GM12878 (cell line): Measurements from ENCODE around the gene DISP3. TPM values are rescaled to one million over a fixed set of nuclear protein-coding genes. Genes with fewer than 3 reads are reported as not detected.

Source experiments
- ATAC-seq: fragments of 200-7000 bp; cut with Tn5 transposase; 3 replicates; pipeline ENCODE4 v1.9.1; 2020; ENCODE audit warnings: mild to moderate bottlenecking, moderate library complexity
- BruUV-seq: library from RNA; stranded (reverse); fragments of 400-500 nt; replicated peaks from 2 replicates; lab custom pipeline; 2021; lab: Mats Ljungman, UMichigan
- CTCF ChIA-PET: fragments of 300-600 bp; sonication (Branson Sonifier 250); formaldehyde crosslinking; extraction: SDS; loops from one replicate; lab custom pipeline; 2021; ENCODE audit warnings: inconsistent platforms; lab: Yijun Ruan, JAX
- POLR2A ChIA-PET: fragments of 350-600 bp; formaldehyde crosslinking; extraction: SDS; loops from one replicate; lab custom pipeline; 2021; ENCODE audit warnings: inconsistent platforms; lab: Charles Lee
- RAD21 ChIA-PET: fragments of 300-600 bp; sonication (Branson Sonifier 250); formaldehyde crosslinking; loops from one replicate; lab custom pipeline; 2023; ENCODE audit warnings: antibody characterized with exemption; ENCODE audit not compliant: unreplicated experiment; lab: Charles Lee
- SMC1A ChIA-PET: fragments of 300-600 bp; sonication (Branson Sonifier 250); formaldehyde crosslinking; loops from one replicate; lab custom pipeline; 2023; ENCODE audit not compliant: unreplicated experiment, uncharacterized antibody; lab: Charles Lee
- DNase-seq: peaks from one replicate; pipeline ENCODE4 v3.0.0-alpha.2; 2011; ENCODE audit warnings: low read depth, low spot score
- FAIRE-seq: peaks from 3 replicates; lab custom pipeline; 2011; peaks lifted over from hg19 to GRCh38; lab: Jason Lieb, UNC
- H2AFZ ChIP-seq: 2 replicates; pipeline ENCODE4 v1.6.0; 2011; ENCODE audit warnings: low read depth, low read length, control low read depth; ENCODE audit not compliant: control insufficient read depth
- H3K27ac ChIP-seq: 2 replicates; pipeline ENCODE4 v1.5.1; 2011; ENCODE audit warnings: control low read depth; ENCODE audit not compliant: control insufficient read depth, insufficient read depth
- H3K27me3 ChIP-seq, 2 experiments: replicated peaks in 1 of 2; 2 replicates each; pipeline versions ENCODE4 v1.6.0 to v1.6.1; 2011; ENCODE audit warnings: low read length in 1 of 2; ENCODE audit not compliant: control insufficient read depth in 2 of 2, insufficient read depth in 2 of 2
- H3K36me3 ChIP-seq, 2 experiments: 2 replicates each; pipeline ENCODE4 v1.5.1; 2011; ENCODE audit warnings: low read length in 1 of 2; ENCODE audit not compliant: control insufficient read depth in 2 of 2, insufficient read depth in 2 of 2
- H3K4me1 ChIP-seq: 2 replicates; pipeline ENCODE4 v1.6.1; 2011; ENCODE audit warnings: mild to moderate bottlenecking, low read length, moderate library complexity, mixed read lengths; ENCODE audit not compliant: control insufficient read depth, insufficient read depth
- H3K4me2 ChIP-seq: 2 replicates; pipeline ENCODE4 v1.6.0; 2011; ENCODE audit warnings: control low read depth; ENCODE audit not compliant: control insufficient read depth, insufficient read depth
- H3K4me3 ChIP-seq: fragments of 200-600 bp; sonication (generic); 2 replicates; pipeline ENCODE4 v1.5.1; 2016
- H3K79me2 ChIP-seq: 2 replicates; pipeline ENCODE4 v1.6.0; 2011; ENCODE audit warnings: low read length; ENCODE audit not compliant: control insufficient read depth, insufficient read depth
- H3K9ac ChIP-seq: 2 replicates; pipeline ENCODE4 v1.8.0; 2011; ENCODE audit warnings: low read length, control low read depth, mixed read lengths; ENCODE audit not compliant: control insufficient read depth, insufficient read depth
- H3K9me3 ChIP-seq: replicated peaks from 3 replicates; pipeline ENCODE4 v1.5.1; 2011; ENCODE audit warnings: mild to moderate bottlenecking, low read length; ENCODE audit not compliant: control insufficient read depth, insufficient read depth
- H4K20me1 ChIP-seq: 2 replicates; pipeline ENCODE4 v1.6.0; 2011; ENCODE audit not compliant: control insufficient read depth, insufficient read depth
- HSF1 ChIP-seq: fragments of 150-350 bp; IDR thresholded peaks from 2 replicates; pipeline ENCODE4 v1.6.1; 2014; ENCODE audit warnings: mild to moderate bottlenecking, low read depth, low read length
- IKZF2 ChIP-seq, 2 experiments: fragments of 450-650 bp; IDR thresholded peaks; 2 replicates each; pipeline ENCODE4 v1.6.1; 2017; ENCODE audit warnings: mild to moderate bottlenecking in 2 of 2, moderate library complexity in 2 of 2
- NFXL1 ChIP-seq: fragments of 450-650 bp; IDR thresholded peaks from 2 replicates; pipeline ENCODE4 v1.6.1; 2017; ENCODE audit warnings: antibody characterized with exemption, mild to moderate bottlenecking, borderline replicate concordance
- PML ChIP-seq: IDR thresholded peaks from 2 replicates; pipeline ENCODE4 v1.6.1; 2012; ENCODE audit warnings: low read length, inconsistent platforms
- POLR2A ChIP-seq: IDR thresholded peaks from 2 replicates; pipeline ENCODE4 v1.6.1; 2011; ENCODE audit warnings: low read depth, mild to moderate bottlenecking, low read length
- SPI1 ChIP-seq: IDR thresholded peaks from 2 replicates; pipeline ENCODE4 v1.6.1; 2011; ENCODE audit warnings: low read depth, mild to moderate bottlenecking, low read length, moderate library complexity, borderline replicate concordance; ENCODE audit not compliant: insufficient read depth
- SUZ12 ChIP-seq: fragments of 200-600 bp; sonication (generic); IDR thresholded peaks from one replicate; pipeline ENCODE4 v1.6.1; 2018; ENCODE audit warnings: antibody characterized with exemption, mild to moderate bottlenecking; ENCODE audit not compliant: unreplicated experiment
- TBL1XR1 ChIP-seq: IDR thresholded peaks from 2 replicates; pipeline ENCODE4 v1.6.1; 2012; ENCODE audit warnings: low read depth, low read length, improper control_type of control experiment
- whole genome bisulfite sequencing: methylation state at CpG from one replicate; pipeline ENCODE4 v1.1.6; 2016; ENCODE audit warnings: low lambda C conversion rate; ENCODE audit not compliant: insufficient replicate concordance, insufficient coverage; ENCODE audit errors: missing lambda C conversion rate; 5-methylcytosine and 5-hydroxymethylcytosine counted together
- in situ Hi-C: fragments of 300-500 bp; cut with MboI; formaldehyde crosslinking; loops from 9 replicates; pipeline ENCODE4 v1.14.3; 2018; ENCODE audit warnings: mixed read lengths
- intact Hi-C: fragments of 100-400 bp; cut with micrococcal nuclease; formaldehyde crosslinking; loops from one replicate; pipeline ENCODE4 v1.14.2; 2022; ENCODE audit not compliant: unreplicated experiment
- polyA plus RNA-seq, 11 experiments: library from polyadenylated mRNA; depleted of rRNA in 4 of 11; unstranded in 6 of 11; stranded (reverse) in 5 of 11; fragments of >200 nt; fragmentation: Nextera tagmentation in 4 of 11; fragmentation: Illumina TruSeq in 1 of 11; extraction: Ambion mirVana in 4 of 11; extraction: Trizol in 1 of 11; gene quantifications; 1 replicate in 1 of 11; 2 replicates in 10 of 11; pipeline versions ENCODE4 v1.2.1 to v1.2.3, GENCODE V29; 2011 to 2016; ENCODE audit warnings: inconsistent platforms in 2 of 11, missing spikeins in 2 of 11, low read depth in 1 of 11
- total RNA-seq, 4 experiments: library from RNA; depleted of rRNA in 3 of 4; stranded (reverse); fragments of >200 nt in 3 of 4; fragmentation: Illumina TruSeq in 1 of 4; extraction: Trizol in 1 of 4; gene quantifications; 2 replicates each; pipeline versions ENCODE4 v1.2.1 to v1.2.3, GENCODE V29; 2013 to 2021
- TF ChIP-seq, protein P1 (sequence below): fragments of 450-650 bp; IDR thresholded peaks from 2 replicates; pipeline ENCODE4 v1.6.1; 2017; ENCODE audit warnings: mild to moderate bottlenecking, moderate library complexity

Gene DISP3
- total and polyA plus RNA-seq, 10 of the 15 experiments (the other 5 are each of a cell fraction or from before 2014, with no cell fraction given): under 0.01 to 0.18 (median 0.09) TPM; not detected in 2

DNA sequence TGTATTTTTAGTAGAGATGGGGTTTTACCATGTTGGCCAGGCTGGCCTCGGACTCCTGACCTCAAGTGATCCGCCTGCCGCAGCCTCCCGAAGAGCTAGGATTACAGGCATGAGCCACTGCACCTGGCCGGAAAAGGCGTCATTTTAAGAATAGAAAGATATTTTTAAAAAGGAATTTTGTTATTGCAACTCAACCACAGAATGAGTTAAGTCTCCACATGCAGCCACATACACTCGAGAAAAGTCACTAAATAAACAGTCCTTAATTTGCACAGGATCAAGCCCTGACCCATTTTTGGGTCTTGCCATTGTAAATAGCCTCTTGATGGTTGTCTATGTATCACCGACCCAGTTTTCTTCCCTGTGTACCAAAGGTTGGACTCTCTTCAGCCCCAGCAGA, 89.7 kb downstream of the DISP3 start:
- ATAC-seq: no peak
- TF ChIP-seq SUZ12 (no peak), SPI1 (no peak), POLR2A (no peak), NFXL1 (no peak), HSF1 (no peak), TBL1XR1 (no peak), IKZF2 (IDR thresholded peaks at IDR 0.05) (no peak), PML (no peak)
- TF ChIP-seq, protein P1, sequence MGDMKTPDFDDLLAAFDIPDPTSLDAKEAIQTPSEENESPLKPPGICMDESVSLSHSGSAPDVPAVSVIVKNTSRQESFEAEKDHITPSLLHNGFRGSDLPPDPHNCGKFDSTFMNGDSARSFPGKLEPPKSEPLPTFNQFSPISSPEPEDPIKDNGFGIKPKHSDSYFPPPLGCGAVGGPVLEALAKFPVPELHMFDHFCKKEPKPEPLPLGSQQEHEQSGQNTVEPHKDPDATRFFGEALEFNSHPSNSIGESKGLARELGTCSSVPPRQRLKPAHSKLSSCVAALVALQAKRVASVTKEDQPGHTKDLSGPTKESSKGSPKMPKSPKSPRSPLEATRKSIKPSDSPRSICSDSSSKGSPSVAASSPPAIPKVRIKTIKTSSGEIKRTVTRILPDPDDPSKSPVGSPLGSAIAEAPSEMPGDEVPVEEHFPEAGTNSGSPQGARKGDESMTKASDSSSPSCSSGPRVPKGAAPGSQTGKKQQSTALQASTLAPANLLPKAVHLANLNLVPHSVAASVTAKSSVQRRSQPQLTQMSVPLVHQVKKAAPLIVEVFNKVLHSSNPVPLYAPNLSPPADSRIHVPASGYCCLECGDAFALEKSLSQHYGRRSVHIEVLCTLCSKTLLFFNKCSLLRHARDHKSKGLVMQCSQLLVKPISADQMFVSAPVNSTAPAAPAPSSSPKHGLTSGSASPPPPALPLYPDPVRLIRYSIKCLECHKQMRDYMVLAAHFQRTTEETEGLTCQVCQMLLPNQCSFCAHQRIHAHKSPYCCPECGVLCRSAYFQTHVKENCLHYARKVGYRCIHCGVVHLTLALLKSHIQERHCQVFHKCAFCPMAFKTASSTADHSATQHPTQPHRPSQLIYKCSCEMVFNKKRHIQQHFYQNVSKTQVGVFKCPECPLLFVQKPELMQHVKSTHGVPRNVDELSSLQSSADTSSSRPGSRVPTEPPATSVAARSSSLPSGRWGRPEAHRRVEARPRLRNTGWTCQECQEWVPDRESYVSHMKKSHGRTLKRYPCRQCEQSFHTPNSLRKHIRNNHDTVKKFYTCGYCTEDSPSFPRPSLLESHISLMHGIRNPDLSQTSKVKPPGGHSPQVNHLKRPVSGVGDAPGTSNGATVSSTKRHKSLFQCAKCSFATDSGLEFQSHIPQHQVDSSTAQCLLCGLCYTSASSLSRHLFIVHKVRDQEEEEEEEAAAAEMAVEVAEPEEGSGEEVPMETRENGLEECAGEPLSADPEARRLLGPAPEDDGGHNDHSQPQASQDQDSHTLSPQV: no peak
- Histone ChIP-seq H2AFZ (no peak overlapping the region), H3K9ac (no peak overlapping the region), H3K9me3 (no peaks in the 10 kb centered on the region), H3K4me2 (no peak overlapping the region), H3K27ac (no peak overlapping the region), H3K4me3 (no peak overlapping the region), H4K20me1 (no peaks in the 10 kb centered on the region), H3K4me1 (no peaks in the 10 kb centered on the region), H3K79me2 (no peaks in the 10 kb centered on the region), H3K36me3 (no peaks in the 10 kb centered on the region), H3K27me3 (no peaks in the 10 kb centered on the region)
- 22% methylated on average over 8 of the region's 8 CpGs for WGBS
- ChIA-PET RAD21 (no interaction called here), POLR2A (no interaction called here), CTCF (interaction anchor here (1.3 kb wide), 1 partner anchor 248 kb away, joined by 3 read pairs; no protein-coding TSS in a partner anchor), SMC1A (interaction anchor here (0.6 kb wide), 1 partner anchor 87 kb away, joined by 3 read pairs; no protein-coding TSS in a partner anchor)
- FAIRE-seq: no peak
- BruUV-seq: no TSS peak
- no peak for DNase-seq
- intact Hi-C loops: no loop called here
- in situ Hi-C loops: no loop called here
